Measurements from ENCODE around the gene ATP2B1.
A peak's percentile ranks its signal among the peaks of the same experiment; 100 is the strongest.

Gene ATP2B1

DNA sequence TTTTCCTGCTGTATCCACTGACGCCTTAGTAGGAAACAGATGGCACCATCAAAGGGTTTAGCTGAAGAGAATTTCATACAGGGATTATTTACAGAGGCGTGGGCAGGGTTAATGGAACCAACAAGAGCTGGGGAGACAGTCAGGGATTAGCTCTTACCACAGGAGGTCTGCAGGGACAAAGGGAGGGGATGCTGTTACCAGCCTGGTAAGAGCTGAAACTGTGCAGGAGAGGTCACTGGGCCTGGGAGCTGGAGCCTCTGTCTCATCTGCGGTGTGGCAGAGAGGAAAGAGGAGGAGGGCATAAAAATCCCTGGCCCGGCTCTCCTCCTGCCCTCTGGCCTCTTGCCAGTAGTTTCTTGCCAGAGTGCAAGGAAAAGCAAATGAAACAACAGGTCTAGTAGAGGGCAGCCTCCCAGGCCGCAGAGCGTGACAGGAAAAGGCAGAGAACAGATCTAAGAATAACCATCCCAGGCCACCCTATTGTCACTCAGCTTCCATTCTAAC lies 163.9 kb downstream of the ATP2B1 start:
- peak; percentile 36 for DNase-seq (ENCODE audit: low read depth)
- H3K4me3 ChIP-seq (ENCODE audit: control insufficient read depth, low read depth, low read length) = no peak overlapping the region
- TF ChIP-seq, protein P1, sequence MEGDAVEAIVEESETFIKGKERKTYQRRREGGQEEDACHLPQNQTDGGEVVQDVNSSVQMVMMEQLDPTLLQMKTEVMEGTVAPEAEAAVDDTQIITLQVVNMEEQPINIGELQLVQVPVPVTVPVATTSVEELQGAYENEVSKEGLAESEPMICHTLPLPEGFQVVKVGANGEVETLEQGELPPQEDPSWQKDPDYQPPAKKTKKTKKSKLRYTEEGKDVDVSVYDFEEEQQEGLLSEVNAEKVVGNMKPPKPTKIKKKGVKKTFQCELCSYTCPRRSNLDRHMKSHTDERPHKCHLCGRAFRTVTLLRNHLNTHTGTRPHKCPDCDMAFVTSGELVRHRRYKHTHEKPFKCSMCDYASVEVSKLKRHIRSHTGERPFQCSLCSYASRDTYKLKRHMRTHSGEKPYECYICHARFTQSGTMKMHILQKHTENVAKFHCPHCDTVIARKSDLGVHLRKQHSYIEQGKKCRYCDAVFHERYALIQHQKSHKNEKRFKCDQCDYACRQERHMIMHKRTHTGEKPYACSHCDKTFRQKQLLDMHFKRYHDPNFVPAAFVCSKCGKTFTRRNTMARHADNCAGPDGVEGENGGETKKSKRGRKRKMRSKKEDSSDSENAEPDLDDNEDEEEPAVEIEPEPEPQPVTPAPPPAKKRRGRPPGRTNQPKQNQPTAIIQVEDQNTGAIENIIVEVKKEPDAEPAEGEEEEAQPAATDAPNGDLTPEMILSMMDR (conservative IDR thresholded peaks at IDR 0.05; ENCODE audit: control insufficient read depth, insufficient read depth, low read depth, low read length) = no peak

DNA sequence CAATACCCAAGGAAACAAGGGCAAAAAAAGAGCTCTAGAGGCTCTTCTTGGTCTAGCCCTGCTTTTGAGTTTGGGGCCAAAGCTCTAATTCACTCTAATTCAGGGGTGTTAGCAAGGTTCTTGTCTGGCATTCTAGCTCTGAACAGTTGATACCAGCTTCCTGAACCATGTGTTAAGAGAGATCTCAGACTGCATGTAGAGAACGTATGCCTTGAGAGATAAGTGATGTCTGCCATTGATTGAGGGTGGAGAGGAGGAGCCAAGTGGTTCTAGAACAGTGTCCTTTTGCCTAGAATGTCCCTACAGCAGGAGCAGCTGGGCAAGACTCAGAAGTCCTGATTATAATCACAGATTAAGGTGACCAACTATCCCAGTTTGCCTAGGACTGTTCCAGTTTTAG lies 164.6 kb downstream of the ATP2B1 start:
- no peak overlapping the region for H3K4me3 ChIP-seq (ENCODE audit: control insufficient read depth, low read depth, low read length)
- TF ChIP-seq, protein P1 (conservative IDR thresholded peaks at IDR 0.05; ENCODE audit: control insufficient read depth, insufficient read depth, low read depth, low read length) = no peak
- DNase-seq (ENCODE audit: low read depth) = no peak

DNA sequence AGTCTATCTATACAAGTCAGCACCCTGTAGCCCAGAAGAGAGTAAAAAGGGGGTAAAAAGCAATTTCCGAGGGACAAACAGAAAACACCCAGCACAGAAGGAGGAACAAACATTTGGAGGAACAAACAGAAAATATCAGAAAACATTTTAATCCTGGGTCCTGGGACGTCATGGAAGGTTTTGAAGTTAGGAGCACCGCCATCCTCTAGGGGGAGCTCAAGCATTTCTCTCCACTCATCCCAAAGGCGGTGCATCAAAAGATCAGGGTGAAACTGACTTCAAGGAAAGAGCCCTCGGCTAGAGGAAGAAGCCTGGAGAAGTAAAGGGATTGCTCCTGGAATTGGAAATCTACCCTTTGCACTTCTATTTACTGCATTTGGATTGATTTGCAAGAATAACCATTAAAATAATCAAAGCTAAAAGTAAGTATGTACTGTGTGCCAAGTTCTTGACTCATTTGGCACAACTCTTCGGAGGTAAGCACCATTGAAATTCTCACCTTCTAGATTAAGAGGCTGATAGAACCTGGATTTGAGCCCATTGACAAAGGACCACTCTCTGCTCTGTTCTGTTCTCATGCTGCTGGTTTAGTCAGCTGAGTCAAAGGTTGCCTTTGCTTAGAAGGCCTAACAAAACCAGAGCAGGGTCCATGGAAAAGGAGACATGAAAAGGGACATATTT lies 165.6 kb downstream of the ATP2B1 start:
- TF ChIP-seq, protein P1 (conservative IDR thresholded peaks at IDR 0.05; ENCODE audit: control insufficient read depth, insufficient read depth, low read depth, low read length) = peak; percentile 96
- peak; percentile 87 for DNase-seq (ENCODE audit: low read depth)
- H3K4me3 ChIP-seq (ENCODE audit: control insufficient read depth, low read depth, low read length) = no peak overlapping the region

DNA sequence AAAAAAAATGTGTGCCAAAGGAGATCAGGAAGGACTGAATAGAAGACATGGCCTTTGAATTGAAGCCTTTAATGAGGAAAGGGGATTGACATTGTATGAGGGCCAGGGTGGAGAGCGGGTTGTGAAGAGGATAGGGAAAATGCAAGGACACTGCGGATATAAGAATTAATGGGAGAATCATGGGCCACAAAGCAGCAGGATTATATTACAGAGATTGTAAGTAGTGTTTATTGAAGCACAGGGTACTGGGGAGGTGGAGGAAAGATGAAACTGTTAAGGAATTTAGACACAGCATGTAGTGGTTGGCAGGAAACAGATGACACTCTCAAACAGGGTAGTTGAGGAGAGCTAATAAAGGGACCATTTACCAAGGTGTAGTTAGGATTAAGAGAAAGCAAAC lies 166.4 kb downstream of the ATP2B1 start:
- TF ChIP-seq, protein P1 (conservative IDR thresholded peaks at IDR 0.05; ENCODE audit: control insufficient read depth, insufficient read depth, low read depth, low read length) = no peak
- H3K4me3 ChIP-seq (ENCODE audit: control insufficient read depth, low read depth, low read length) = no peak overlapping the region
- no peak for DNase-seq (ENCODE audit: low read depth)

DNA sequence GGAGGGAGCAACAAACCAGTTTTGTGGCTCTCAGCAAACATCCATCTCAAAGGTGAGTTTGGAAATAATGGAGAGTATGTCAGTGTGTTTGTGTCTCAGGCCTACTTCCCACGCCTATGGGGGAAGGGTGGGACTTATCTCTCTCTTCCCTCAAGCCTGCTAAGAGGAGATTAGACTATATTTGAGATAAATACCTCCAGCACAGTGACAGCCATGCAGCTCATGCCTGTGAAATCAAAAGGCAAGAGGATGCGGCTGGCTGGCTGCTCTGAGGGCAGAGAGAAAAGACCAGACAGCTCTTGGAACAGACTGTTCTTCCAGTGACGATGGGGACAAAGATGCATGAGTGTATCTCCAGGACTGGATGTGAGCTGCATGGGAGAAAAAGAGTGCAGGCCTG lies 168.1 kb downstream of the ATP2B1 start:
- TF ChIP-seq, protein P1 (conservative IDR thresholded peaks at IDR 0.05; ENCODE audit: control insufficient read depth, insufficient read depth, low read depth, low read length) = no peak
- H3K4me3 ChIP-seq (ENCODE audit: control insufficient read depth, low read depth, low read length) = no peak overlapping the region
- DNase-seq (ENCODE audit: low read depth) = no peak

DNA sequence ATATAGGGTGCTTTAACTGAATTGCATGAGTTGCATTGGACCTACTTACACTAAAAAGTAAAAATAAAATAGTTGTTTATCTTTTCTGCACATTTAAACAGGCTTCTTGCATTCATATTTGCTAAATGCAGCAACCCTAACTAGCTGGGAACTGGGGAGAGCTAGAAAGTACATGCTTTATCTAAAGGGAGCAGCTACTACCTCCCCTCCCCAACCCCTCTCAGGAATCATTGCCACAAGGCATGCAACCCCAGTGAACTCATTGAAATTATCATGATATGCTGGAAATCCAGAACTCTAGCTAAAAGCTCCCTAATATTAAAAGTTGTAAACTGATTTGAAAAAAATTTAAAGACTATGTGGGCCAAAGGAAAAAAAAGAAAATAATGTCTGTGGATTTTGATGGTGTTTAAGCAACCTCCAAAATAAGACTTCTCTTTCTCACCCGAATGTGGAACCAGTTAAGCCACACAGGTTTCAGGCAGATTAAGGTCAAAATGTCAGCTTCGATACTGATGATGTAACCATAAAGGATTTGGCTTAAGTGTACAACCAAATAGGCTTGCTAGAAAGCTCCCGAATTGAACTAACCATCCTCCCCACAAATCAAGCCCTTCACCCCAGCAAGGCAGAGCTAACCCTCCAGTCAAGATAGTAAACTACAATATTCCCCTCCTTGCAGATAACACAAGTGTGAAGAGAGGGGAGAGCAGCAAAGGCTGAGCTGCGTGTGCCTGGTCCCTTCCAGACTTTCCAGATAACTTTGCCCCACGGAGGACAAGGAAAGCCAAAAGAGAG lies 169.0 kb downstream of the ATP2B1 start:
- H3K4me3 ChIP-seq (ENCODE audit: control insufficient read depth, low read depth, low read length) = no peak overlapping the region
- no peak for DNase-seq (ENCODE audit: low read depth)
- TF ChIP-seq, protein P1 (conservative IDR thresholded peaks at IDR 0.05; ENCODE audit: control insufficient read depth, insufficient read depth, low read depth, low read length) = no peak
